Caco-2 (cell line): ENCODE measurements around the gene ZBTB44. TPM values are rescaled to one million over a fixed set of nuclear protein-coding genes. Genes with fewer than 3 reads are reported as not detected.

Experiments
- BruUV-seq: library from RNA; stranded (reverse); fragments of 400-500 nt; replicated peaks from 2 replicates; lab custom pipeline; 2021; lab: Mats Ljungman, UMichigan
- CTCF ChIA-PET: fragments of 300-600 bp; sonication (Branson Sonifier 250); formaldehyde crosslinking; loops from one replicate; lab custom pipeline; 2022; ENCODE audit warnings: antibody characterized with exemption; lab: Charles Lee
- POLR2A ChIA-PET: fragments of 300-600 bp; sonication (Branson Sonifier 250); formaldehyde crosslinking; loops from one replicate; lab custom pipeline; 2022; ENCODE audit warnings: antibody characterized with exemption; lab: Charles Lee
- DNase-seq, 2 experiments: peaks; one replicate each; pipeline versions ENCODE4 v3.0.0 to v3.0.0-alpha.2; 2020 to 2022
- H3K27me3 ChIP-seq: replicated peaks from 2 replicates; pipeline ENCODE4 v1.6.0; 2011; ENCODE audit warnings: low read length; ENCODE audit not compliant: control insufficient read depth, insufficient read depth
- H3K36me3 ChIP-seq: 2 replicates; pipeline ENCODE4 v1.5.1; 2011; ENCODE audit warnings: low read length; ENCODE audit not compliant: control insufficient read depth, insufficient read depth
- H3K4me1 ChIP-seq: fragments of 250-450 bp; sonication (Bioruptor Pico); 2 replicates; pipeline ENCODE4 v1.5.1; 2020; ENCODE audit warnings: mild to moderate bottlenecking
- H3K4me3 ChIP-seq: 2 replicates; pipeline ENCODE4 v1.5.1; 2011; ENCODE audit warnings: low read depth, mild to moderate bottlenecking, control low read depth, low read length
- H3K9me3 ChIP-seq: fragments of 250-450 bp; sonication (Bioruptor Pico); 2 replicates; pipeline ENCODE4 v1.5.1; 2020; ENCODE audit warnings: mild to moderate bottlenecking, moderate library complexity
- H3K27ac Mint-ChIP-seq: one replicate; pipeline ENCODE4 v1.8.0; 2022; ENCODE audit warnings: mixed read lengths; ENCODE audit not compliant: unreplicated experiment
- H3K27me3 Mint-ChIP-seq: one replicate; pipeline ENCODE4 v1.8.0; 2022; ENCODE audit warnings: mixed read lengths; ENCODE audit not compliant: insufficient read depth, unreplicated experiment
- H3K36me3 Mint-ChIP-seq: one replicate; pipeline ENCODE4 v1.8.0; 2022; ENCODE audit warnings: mild to moderate bottlenecking, mixed read lengths; ENCODE audit not compliant: insufficient read depth, unreplicated experiment
- H3K4me1 Mint-ChIP-seq: one replicate; pipeline ENCODE4 v1.8.0; 2022; ENCODE audit warnings: low read depth, mixed read lengths; ENCODE audit not compliant: unreplicated experiment
- H3K4me3 Mint-ChIP-seq: one replicate; pipeline ENCODE4 v1.8.0; 2022; ENCODE audit warnings: mild to moderate bottlenecking, moderate library complexity, mixed read lengths; ENCODE audit not compliant: unreplicated experiment
- H3K9me3 Mint-ChIP-seq: one replicate; pipeline ENCODE4 v1.8.0; 2022; ENCODE audit warnings: mixed read lengths; ENCODE audit not compliant: unreplicated experiment
- intact Hi-C: fragments of 100-400 bp; cut with micrococcal nuclease; formaldehyde crosslinking; loops from one replicate; pipeline ENCODE4 v1.10.0; 2022; ENCODE audit not compliant: unreplicated experiment
- total RNA-seq: library from RNA; stranded (reverse); gene quantifications from 2 replicates; pipeline ENCODE4 v1.2.3, GENCODE V29; 2022
- TF ChIP-seq, protein P1 (sequence below), 2 experiments: fragments of 200-600 bp in 1 of 2; IDR thresholded peaks; 1 replicate in 1 of 2; 2 replicates in 1 of 2; pipeline versions ENCODE4 v1.5.1 to v1.8.0; 2011 to 2022; ENCODE audit warnings: antibody characterized with exemption in 1 of 2, control low read depth in 1 of 2, inconsistent platforms in 1 of 2, low read depth in 1 of 2, low read length in 1 of 2, mild to moderate bottlenecking in 1 of 2, moderate library complexity in 1 of 2; ENCODE audit not compliant: insufficient read depth in 1 of 2, severe bottlenecking in 1 of 2, unreplicated experiment in 1 of 2

ZBTB44 gene
- total RNA-seq, 1 experiment from 2014 or later: 53.6 TPM

- BruUV-seq: no TSS peak
- DNase-seq: no peak
Measured at GRCh38 chr11:130214861-130215530, 99.7 kb downstream of the ZBTB44 start.

GRCh38 chr11:130213979-130214281 is 100.8 kb downstream of the ZBTB44 start:
- no TSS peak for BruUV-seq
- Histone ChIP-seq H3K4me3 (no peak overlapping the region), H3K27me3 (no peaks in the 10 kb centered on the region), H3K9me3 (no peaks in the 10 kb centered on the region), H3K4me1 (0 out of 2 replicates have a peak, but pooled peaks cover 9% of the 10 kb centered on the region), H3K36me3 (no peaks in the 10 kb centered on the region)
- Mint-ChIP-seq H3K4me3 (no peak overlapping the region), H3K9me3 (no peaks in the 10 kb centered on the region), H3K27ac (no peak overlapping the region), H3K27me3 (no peaks in the 10 kb centered on the region), H3K4me1 (peaks cover 9% of the 10 kb centered on the region), H3K36me3 (peaks cover 72% of the 10 kb centered on the region)
- TF ChIP-seq, protein P1, sequence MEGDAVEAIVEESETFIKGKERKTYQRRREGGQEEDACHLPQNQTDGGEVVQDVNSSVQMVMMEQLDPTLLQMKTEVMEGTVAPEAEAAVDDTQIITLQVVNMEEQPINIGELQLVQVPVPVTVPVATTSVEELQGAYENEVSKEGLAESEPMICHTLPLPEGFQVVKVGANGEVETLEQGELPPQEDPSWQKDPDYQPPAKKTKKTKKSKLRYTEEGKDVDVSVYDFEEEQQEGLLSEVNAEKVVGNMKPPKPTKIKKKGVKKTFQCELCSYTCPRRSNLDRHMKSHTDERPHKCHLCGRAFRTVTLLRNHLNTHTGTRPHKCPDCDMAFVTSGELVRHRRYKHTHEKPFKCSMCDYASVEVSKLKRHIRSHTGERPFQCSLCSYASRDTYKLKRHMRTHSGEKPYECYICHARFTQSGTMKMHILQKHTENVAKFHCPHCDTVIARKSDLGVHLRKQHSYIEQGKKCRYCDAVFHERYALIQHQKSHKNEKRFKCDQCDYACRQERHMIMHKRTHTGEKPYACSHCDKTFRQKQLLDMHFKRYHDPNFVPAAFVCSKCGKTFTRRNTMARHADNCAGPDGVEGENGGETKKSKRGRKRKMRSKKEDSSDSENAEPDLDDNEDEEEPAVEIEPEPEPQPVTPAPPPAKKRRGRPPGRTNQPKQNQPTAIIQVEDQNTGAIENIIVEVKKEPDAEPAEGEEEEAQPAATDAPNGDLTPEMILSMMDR (IDR thresholded peaks at IDR 0.05; ENCODE audit: insufficient read depth in 1 of 2, low read depth in 1 of 2, low read length in 1 of 2, severe bottlenecking in 1 of 2, unreplicated experiment in 1 of 2): no peak
- POLR2A ChIA-PET: no interaction called here
- DNase-seq: peak in 1 of 2 experiments; percentile 17
- intact Hi-C loops: loop anchor here (1.0 to 10.0 kb wide), 6 partner anchors 105 to 651 kb away; no protein-coding TSS in a partner anchor
- CTCF ChIA-PET: no interaction called here

More at GRCh38 chr11:130214861-130215530, 99.7 kb downstream of the ZBTB44 start:
- POLR2A ChIA-PET: no interaction called here
- no peaks in the 10 kb centered on the region for H3K27me3 Mint-ChIP-seq
- intact Hi-C loops: loop anchor here (10.0 kb wide), 1 partner anchor 650 kb away; no protein-coding TSS in a partner anchor
- no peak overlapping the region for H3K27ac Mint-ChIP-seq
- H3K4me1 Mint-ChIP-seq: peaks cover 9% of the 10 kb centered on the region
- H3K4me1 ChIP-seq: 0 out of 2 replicates have a peak, but pooled peaks cover 9% of the 10 kb centered on the region
- TF ChIP-seq, protein P1 (IDR thresholded peaks at IDR 0.05; ENCODE audit: insufficient read depth in 1 of 2, low read depth in 1 of 2, low read length in 1 of 2, severe bottlenecking in 1 of 2, unreplicated experiment in 1 of 2): no peak
- no peaks in the 10 kb centered on the region for H3K9me3 ChIP-seq
- no peaks in the 10 kb centered on the region for H3K36me3 ChIP-seq
- H3K27me3 ChIP-seq: no peaks in the 10 kb centered on the region
- CTCF ChIA-PET: no interaction called here
- H3K36me3 Mint-ChIP-seq: peaks cover 64% of the 10 kb centered on the region
- H3K9me3 Mint-ChIP-seq: no peaks in the 10 kb centered on the region
- H3K4me3 Mint-ChIP-seq: no peak overlapping the region
- H3K4me3 ChIP-seq: no peak overlapping the region

- POLR2A ChIA-PET: no interaction called here
- no peak overlapping the region for H3K4me3 ChIP-seq
Measured at GRCh38 chr11:130213143-130213978, 101.4 kb downstream of the ZBTB44 start.

More at GRCh38 chr11:130213143-130213978, 101.4 kb downstream of the ZBTB44 start:
- no TSS peak for BruUV-seq
- Mint-ChIP-seq H3K27me3 (no peaks in the 10 kb centered on the region), H3K9me3 (no peaks in the 10 kb centered on the region), H3K4me1 (peaks cover 9% of the 10 kb centered on the region), H3K4me3 (no peak overlapping the region), H3K36me3 (peaks cover 77% of the 10 kb centered on the region), H3K27ac (no peak overlapping the region)
- Histone ChIP-seq H3K4me1 (0 out of 2 replicates have a peak, but pooled peaks cover 9% of the 10 kb centered on the region), H3K27me3 (no peaks in the 10 kb centered on the region), H3K9me3 (no peaks in the 10 kb centered on the region), H3K36me3 (no peaks in the 10 kb centered on the region)
- CTCF ChIA-PET: interaction anchor here (0.6 to 1.8 kb wide), 18 partner anchors 8 to 290 kb away, joined by 3 to 19 read pairs (median 4); no protein-coding TSS in a partner anchor
- TF ChIP-seq, protein P1 (IDR thresholded peaks at IDR 0.05; ENCODE audit: insufficient read depth in 1 of 2, low read depth in 1 of 2, low read length in 1 of 2, severe bottlenecking in 1 of 2, unreplicated experiment in 1 of 2): peak; percentile 98 to 99
- peak; percentile 70 to 83 for DNase-seq
- intact Hi-C loops: loop anchor here (1.0 to 10.0 kb wide), 6 partner anchors 105 to 651 kb away; no protein-coding TSS in a partner anchor
